Upper lobe of left lung (tissue), 6 donors: ENCODE measurements around the gene DEFB127. TPM values are rescaled to one million over a fixed set of nuclear protein-coding genes. Genes with fewer than 3 reads are reported as not detected.

ENCODE experiments used
- total RNA-seq, 6 donors: library from RNA; depleted of rRNA in 4 of 6; stranded (reverse); fragments of >200 nt in 4 of 6; gene quantifications; one replicate each; pipeline versions ENCODE4 v1.1.0 to v1.2.1, GENCODE V29; 2016 to 2021
- donor health status: DM: no; HTN: no; CAD: no; lungs with moderate emphysema.
- donor health status: DM: no; HTN: yes; CAD: no; lungs with severe emphysema.

The DEFB127 gene
- total RNA-seq, 6 donors from 2014 or later: not detected

Other genes with a start within 250 kb of the DEFB127 start
- not detected for gene DEFB125, start 69.8 kb upstream of the DEFB127 start, total RNA-seq
- not detected for gene DEFB126, start 14.9 kb upstream of the DEFB127 start, total RNA-seq
- not detected for gene DEFB128, start 32.3 kb downstream of the DEFB127 start, total RNA-seq
- gene DEFB129, start 69.8 kb downstream of the DEFB127 start, total RNA-seq: not detected
- gene DEFB132, start 100.3 kb downstream of the DEFB127 start, total RNA-seq: not detected
- 10 to 100 TPM in 3 of 6 donors, 1 to 10 TPM in 3; 3.0 to 31.4 (median 10.3) TPM for gene C20orf96, start 133.3 kb downstream of the DEFB127 start, total RNA-seq
- 10 to 100 TPM; 14.2 to 18.5 (median 17.3) TPM for gene ZCCHC3, start 140.1 kb downstream of the DEFB127 start, total RNA-seq
- gene SOX12, start 168.1 kb downstream of the DEFB127 start, total RNA-seq: 10 to 100 TPM in 2 of 6 donors, 1 to 10 TPM in 4; 3.8 to 13.5 (median 7.6) TPM
- gene NRSN2, start 189.7 kb downstream of the DEFB127 start, total RNA-seq: 10 to 100 TPM; 13.6 to 30.8 (median 25.6) TPM
- gene TRIB3, start 223.3 kb downstream of the DEFB127 start, total RNA-seq: 10 to 100 TPM; 11.5 to 39.0 (median 24.7) TPM